Measurements from ENCODE around the gene LRMDA.

Gene LRMDA

DNA sequence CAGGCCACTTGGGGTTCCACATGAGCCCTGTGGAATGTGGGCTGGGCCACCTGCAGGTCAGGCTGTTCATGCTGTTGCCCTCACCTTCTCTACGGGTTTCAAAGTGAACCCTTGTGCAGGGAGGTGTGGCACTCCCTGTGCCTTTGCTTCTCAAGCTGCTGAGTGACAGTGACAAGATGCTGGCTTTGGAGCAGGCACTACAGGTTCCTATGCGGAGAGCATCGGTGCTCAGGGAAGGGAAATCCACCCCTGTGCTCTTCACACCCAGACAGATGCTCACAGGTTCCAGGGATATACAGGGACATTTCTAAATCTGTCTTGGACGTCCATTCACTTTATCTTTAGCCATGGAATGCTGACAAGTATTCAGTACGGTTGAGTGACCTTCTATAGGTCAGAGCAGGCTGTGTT is 1005.0 kb downstream of the LRMDA start:
- DNase-seq, result no peak

DNA sequence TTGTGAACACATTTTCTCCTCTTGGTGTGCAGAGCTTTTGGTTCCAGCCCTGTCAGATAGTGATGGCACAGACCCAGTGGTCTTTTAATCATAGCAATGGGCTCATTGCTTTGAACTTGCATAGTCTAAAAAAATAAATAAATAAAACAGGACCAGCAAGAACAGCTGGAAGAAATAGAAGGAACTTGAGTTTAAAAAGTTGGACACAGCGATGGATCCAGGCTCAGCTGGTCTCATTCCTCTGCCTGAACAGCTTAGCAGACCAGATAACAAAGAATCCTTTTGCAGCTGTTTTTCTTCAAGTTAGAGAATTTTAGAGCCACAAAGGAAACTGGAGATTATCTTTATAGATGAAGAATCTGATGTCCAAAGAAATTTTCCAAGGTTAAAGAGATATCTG is 1005.6 kb downstream of the LRMDA start:
- no peak for DNase-seq

DNA sequence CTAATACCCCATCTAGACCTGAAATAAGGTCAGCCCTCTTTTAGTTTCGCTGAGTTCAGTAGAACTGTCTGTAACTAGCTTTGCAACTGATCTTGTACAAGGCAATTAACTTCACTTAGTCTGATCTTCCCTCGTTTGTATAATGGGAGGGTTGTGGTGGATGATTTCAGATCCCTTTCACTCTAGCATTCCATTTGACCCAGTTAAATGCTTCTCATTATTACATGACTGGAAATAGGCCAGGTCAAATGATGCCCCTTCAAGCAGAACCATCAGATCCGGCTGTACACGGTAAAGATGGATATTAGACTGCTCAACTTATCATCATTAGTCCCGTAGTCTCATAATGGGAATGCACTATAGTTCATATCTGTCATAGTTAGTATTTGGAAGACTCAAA is 1009.0 kb downstream of the LRMDA start:
- DNase-seq, result no peak

DNA sequence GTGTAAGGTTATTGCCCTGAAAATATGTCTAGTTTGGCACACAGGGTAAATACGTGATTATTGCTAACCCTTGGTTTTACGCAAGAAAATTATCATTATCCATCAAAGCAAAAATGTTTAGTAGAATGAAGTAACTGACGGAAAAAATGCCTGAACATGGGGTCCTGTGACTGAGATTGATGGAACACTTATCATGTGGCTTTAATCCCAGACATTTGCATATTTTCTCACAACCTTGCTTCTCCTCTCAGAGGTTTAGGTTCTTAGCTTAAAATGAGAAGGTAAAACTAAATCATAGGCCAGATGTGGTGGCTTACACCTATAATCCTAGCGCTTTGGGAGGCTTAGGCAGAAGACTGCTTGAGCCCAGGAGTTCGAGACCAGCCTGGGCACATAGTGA is 1010.7 kb downstream of the LRMDA start:
- DNase-seq, result no peak

DNA sequence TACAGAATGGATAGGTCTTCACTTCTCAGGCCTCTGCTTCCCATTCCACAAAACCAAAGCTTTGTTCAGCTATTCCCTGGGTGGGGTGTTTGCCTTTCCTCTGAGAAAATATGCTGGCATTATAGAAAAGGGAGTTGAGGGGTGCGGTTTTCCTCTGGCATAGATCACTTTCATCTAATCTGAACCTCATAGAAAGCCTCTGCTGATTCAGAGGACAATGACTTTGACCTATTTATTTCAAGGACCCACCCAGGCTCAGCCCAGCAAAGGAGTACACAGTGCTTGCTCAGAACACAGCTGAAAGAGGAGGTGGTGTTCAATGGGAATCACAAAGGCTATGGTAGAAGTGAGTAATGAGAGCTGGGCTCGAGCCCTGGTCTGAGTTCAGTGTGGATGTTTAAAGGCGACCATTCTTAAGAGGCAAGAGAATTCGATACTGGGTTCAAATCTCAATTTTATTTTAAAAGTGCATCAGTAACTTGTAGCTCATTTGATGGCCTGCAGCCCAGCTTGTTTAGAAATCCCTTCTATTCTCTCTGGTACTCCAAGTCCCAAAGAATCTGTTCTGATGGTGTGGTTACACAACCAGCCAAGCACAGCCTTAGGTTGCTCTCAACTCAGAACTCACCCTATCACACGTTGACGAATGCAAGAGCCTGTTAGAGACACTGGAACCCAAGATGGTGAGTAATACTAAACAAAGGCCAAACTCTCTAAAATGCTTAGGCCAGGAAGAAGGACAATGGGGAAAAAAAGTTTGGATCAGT is 1012.8 kb downstream of the LRMDA start:
- no peak for DNase-seq

DNA sequence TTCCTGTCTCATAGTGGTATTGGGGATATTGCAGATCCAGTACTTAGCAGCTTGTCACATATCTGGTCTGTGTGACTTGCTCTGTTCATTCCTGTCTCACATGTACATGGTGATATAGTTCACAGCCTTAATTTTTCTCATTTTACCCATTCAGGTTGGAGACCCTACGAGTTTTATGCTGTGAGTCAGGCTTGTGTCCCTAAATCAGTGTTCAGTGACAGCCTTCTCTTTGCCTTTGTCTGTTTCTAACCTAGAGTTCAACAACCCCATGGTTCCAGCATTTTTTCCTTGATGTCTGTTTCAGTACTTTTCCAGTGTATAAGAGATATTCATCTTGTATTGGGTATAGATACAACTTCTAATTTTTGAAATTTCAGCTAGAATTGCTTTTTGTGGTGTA is 1016.2 kb downstream of the LRMDA start:
- DNase-seq, result no peak

DNA sequence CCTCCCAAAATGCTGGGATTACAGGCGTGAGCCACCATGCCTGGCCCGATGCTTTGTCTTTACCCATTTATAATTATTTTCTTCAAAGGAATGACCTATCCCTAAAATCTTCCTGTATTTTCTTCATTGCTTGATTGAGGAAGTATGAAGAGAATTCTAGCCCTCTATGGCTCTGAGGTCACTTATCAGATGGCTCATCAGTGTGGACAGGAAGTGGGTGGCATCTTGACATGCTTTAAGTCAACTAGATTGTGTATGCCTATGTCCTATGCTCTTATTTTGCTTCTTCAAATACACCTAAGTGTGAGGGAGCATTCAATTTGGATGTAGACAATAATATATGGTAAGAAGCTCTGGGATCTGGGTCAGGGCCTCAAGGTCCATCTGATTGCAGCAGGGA is 1020.5 kb downstream of the LRMDA start:
- no peak for DNase-seq

DNA sequence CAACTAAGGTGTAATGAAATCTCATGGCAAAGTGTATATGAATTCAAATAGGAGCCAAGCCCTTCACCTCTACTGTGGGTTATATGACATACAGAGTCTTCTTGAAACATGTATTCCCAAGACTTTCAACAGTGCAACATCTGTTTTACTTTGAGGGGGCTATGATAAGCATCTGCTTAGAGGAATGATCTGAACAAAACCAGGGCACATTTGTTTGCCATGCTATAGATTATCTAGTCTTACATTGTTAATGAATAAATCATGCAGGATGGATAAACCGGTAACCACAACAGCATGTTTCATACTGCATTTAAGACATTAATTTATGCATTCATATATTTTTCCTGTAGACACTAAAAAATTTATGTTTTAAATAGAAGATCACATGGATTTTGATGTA is 1021.9 kb downstream of the LRMDA start:
- DNase-seq, result no peak

DNA sequence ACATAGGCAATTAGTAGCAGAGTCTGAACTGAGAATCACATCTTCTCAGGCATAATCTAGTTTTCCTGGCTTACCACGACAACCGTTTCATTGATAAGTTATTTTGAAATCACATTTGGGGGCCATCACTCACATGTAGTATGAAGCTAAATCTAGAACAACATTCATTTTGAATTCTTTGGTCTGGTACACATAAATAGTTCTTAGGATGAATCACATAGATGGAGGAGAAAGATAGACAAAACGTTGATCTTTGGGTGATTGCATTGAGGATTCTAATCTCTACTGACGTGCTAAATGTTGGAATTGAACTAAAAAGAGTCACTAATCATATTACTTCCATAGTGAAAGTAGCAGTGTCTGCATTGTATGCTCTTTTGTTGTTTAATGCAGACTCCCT is 1022.6 kb downstream of the LRMDA start:
- DNase-seq, result no peak

DNA sequence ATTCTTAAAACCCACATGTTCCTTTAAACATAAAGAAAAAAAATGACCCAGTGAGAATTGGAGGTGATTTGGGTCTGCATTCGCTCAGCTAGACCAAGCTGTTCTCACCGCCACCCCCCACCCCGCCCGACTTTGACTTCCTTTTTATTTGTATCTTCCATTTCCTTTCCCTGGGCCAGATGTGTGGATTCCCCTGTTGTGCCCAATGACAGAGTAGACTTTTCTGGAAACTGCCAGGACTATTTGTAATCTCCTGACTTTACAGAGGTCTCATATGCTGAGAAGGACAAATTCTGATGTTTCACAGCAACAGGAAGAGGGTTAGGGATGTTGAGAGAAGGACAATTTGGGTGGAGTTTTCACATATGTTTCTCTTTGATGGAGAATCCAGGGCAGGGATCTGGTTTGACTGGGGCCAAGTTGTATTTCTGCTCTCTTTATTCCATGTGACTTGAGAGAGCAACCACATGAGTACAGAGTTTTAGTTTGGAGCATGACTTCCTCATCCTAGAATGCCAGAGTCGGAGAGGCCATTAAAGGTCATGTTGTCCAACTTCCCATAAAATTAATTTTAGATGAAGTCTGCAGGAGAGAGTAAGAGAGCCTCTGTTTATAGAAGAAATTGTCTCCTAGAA is 1023.2 kb downstream of the LRMDA start:
- no peak for DNase-seq

DNA sequence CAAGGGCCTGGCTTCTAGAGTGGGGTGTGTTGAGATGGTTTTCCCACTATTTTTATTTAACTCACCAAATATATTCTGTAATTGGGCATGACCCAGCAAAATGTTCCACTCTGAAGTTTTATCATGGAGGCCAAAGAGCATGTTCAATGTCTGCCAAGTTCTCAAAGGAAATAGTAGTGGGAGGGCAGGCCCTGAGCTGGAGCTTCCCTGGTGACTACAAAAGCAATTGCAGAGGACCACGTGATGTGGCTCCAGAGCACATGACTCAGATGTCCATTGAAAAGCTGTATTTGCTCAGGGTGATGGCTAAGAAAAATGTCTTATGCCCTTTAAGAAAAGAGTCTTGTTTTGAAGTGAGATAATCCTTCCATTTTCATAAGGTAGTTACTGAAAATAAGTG is 1024.8 kb downstream of the LRMDA start:
- DNase-seq, result no peak

DNA sequence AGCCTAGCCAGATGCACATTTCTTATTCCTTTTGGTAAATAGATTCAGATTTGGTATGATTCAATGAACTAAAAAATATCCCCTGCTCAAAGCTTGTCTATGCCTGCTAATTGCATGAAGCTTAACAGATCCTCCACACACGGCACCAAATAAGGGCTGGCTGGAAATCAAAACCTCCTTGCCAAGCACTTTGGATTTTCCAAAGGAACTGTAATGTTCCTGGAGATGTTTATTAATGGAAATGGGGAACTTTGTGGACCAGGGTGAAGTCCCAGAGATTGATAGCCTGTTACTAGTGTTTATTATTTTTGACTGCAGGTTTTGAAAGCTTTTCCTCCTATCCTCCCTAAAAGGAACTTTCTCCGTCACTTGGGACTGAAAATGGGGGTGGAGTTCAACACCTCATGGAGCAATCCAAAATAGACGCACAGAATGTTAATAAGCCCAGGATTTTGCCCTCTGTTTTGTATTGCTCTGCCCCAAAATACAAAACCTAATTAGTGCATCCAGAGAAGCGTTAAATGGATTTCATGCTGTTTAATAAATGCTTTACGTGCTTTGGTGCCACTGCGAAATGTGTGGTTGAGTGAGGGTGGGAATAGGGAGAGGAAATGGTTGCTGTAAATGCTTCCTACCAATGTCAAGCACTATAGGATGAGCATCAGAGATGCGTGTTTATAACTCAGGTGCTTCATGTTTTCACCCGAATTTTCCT is 1027.7 kb downstream of the LRMDA start:
- DNase-seq, result no peak

DNA sequence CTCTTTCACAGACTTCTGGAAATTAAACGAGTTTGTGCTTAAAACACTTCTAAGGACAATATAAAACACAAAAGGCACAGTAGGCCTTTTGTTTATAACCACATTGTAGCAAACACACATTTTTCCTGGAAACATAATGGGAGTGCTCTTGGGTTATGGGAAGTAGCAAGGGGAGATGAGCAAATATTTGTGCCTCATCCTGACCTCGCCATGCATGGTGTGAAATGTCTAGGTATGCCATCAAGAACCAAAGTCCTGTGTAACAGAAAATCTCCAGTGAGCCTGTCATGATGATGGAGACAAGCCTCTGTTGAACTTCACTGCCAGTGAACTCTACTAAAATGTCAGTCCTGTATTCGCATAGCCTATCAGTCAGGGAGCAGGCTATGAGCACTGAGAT is 1029.6 kb downstream of the LRMDA start:
- no peak for DNase-seq

DNA sequence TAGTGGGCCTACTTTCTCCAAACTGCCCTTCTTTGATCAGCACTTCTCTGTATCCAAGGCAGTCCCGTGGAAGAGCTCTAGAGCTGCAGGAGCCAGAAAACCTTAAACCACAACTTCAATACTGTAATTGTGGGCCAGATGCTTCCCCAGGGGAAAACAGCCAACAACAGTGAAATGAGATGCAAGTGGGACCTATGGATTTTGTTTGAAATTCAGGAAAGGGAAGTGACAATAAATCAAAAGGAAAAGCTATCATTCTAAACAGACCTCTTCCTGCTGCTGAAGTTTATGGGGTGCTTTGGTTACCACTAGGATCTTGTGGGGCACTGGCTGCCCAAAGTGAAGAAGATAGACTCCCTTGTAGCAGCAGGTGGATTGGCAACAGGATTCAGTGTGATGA is 1031.7 kb downstream of the LRMDA start:
- no peak for DNase-seq

DNA sequence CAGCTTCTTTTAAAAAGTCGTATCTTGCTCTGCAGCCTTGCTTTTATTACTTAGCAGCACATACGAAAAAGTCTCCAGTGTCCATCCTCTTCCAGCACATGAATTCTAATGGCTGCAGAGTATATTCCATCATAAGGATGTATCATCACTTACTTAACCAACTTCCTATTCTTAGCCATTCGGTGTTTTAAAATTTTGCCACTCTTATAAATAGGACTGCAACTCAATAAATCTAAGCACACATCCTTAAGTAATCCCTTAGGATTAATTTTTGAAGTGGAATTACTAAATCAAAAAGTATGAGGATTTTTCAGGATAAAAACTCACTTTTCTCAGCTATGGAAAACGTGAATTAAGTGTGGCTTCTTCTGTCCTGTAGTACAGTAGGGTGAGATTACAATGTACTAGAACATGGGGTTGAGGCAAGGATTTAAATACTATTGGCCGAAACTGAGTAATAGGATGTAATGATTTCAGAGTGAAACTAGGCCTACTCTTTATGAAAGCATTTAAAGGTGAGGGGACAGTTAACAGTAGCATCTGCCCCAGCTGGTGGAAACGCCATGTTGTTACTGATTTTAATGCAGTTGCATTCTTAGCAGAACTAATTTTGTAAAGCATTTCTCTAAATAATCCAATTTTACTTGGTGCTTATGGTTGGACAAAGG is 1035.5 kb downstream of the LRMDA start:
- no peak for DNase-seq

DNA sequence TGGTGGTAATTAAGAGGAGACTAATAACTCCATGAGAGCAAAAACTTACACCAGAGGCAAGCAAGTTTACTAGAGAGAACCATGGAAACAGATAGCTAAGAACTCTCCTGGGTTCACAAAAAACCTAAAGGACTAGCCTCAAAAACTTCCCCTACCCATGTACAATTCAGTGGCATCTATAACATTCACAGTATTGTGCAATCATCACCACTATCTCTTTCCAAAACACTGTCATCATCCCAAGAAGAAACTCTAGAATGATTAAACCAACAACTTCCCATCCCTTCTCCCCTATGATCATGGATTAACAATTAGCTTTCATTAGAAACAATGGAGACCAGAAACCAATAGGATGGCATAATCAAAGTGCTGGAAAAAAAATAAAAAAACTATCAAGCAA is 1038.3 kb downstream of the LRMDA start:
- no peak for DNase-seq

DNA sequence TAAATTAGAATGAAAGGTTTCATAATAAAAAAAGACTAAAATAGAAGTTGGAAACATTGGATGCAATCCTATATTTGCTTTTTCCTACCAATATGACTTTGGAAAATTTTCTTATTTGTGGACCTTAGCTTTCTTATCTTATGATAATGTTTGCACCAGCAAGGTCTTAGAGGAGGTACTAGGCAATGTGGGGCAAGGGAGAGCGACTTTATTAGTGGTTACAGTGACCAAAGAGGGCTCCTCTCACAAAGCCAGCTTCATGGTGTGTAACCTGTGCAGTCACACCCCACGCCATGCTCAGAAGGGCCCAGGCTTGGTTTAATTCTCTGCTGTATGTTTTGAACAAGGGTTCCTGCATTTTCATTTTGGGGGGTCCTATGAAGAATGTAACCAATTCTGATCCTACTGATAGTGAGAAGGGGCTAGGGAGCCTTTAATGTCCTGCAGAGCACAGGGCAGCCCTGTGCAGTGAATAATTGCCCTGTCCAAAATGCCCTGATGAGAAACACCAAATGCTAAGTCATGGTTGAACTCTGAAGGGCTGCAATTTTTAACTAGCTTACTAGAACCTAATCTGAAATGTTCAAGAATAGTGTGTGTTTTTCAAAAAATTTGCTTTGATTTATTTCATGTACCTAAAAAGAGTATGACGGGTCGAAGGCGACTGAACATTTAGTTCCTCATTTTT is 1047.8 kb downstream of the LRMDA start:
- DNase-seq, result no peak

DNA sequence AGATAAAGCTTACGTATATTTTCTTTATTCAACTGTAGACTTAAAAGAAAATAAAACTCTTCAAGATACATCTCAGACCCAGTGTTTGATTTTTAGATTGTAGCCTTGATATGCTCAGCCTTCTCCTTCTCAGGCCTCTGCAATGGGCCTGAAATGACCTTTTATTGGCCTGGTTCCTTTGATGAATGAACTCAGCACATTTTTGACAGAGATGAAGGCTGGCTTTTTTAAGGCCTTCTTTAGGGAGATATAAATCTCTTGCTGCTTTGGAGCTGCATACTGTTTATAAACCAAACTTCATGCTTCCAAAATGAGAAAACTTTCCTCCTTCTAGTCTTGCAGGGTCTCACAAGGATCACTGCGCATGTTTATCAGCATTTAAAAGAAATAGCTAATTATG is 1049.8 kb downstream of the LRMDA start:
- DNase-seq, result no peak

DNA sequence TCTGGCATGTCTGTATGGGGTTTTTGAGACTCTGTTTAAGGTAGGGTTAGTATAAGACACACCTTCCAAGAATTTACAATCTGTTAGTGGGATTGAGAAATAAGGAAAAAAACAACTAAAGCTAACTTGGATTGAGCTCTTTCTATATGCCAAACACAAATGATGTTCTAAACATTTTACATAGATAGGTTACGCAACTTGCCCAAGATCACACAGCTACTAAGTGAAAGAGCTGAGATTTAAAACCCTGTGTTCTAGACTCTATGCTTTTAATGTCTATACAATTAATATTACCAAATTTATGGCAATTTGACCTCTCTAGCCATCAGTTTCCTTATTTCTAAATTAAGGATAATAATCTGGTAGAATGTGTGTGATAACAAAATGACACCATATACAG is 1056.2 kb downstream of the LRMDA start:
- DNase-seq, result no peak

DNA sequence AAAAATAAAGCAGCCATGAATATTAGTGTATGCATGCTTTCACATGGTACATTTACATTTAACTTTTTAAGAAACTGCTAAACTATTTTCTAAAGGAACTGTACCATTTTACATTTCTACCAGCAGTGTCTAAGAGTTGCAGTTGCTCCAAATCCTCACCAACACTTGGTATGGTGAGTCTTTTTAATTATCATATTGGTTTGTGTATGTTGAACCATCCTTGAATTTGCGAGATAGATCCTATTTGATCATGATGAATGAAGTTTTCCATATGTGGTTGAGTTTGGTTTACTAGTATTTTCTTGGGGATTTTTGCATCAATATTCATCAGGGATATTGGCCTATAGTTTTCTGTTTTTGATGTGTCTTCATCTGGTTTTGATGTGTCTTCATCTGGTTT is 1057.2 kb downstream of the LRMDA start:
- DNase-seq, result no peak

DNA sequence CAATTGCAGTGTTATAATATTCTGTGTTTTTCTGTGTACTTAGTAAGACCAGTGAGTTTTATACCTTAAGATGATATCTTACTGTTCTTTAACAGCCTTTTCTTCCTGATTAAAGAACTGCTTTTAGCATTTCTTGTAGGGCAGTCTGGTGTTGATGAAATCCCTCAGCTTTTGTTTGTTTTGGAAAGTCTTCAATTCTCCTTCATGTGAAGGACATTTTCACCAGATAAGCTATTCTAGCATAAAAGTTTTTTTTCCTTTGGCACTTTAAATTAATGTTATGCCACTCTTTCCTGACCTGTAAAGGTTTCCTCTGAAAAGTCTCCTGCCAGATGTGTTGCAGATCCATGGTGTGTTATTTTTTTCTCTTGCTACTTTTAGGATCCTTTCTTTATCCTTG is 1059.8 kb downstream of the LRMDA start:
- DNase-seq, result no peak

DNA sequence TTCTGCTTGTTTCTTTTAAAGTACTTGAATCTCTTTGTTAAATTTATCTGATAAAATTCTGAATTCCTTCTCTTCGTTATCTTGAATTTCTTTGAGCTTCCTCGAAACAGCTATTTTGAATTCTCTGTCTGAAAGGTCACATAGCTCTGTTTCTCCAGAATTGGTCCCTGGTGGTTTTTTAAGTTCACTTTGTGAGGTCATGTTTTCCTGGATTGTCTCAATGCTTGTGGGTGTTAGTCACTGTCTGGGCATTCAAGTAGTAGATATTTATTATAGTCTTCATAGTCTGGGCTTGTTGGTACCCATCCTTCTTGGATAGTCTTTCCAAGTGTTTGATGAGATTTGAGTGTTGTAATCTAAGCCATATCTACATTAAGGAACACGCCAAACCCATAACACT is 1060.6 kb downstream of the LRMDA start:
- no peak for DNase-seq
